ENCODE measurements around the gene TMEFF2.

DNA sequence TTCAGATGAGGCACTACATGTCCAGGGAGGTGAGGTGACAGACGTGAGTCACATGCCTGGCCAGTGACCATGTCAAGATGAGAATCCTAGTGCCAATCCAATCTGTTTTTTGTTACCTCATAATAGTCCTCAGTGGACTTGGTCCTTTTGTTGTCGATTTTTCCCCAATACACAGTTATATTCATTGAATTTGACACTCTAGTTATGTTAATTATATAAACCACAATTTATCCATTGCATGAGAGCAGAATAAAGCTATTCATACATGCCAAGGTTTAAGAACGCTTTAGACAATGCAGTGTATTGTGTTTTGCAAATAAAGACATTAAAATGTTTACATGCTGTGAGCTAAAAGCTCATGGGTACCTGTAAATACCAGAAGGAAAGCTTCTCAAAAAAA, 21.6 kb upstream of the TMEFF2 start:
- TF ChIP-seq CTCF (IDR thresholded peaks at IDR 0.05) = no peak
- no peak for TF ChIP-seq POLR2A (IDR thresholded peaks at IDR 0.05)
